Measurements from ENCODE around the gene IL3. TPM values are rescaled to one million over a fixed set of nuclear protein-coding genes. Genes with fewer than 3 reads are reported as not detected.

The IL3 gene
- total RNA-seq, 4 donors from 2014 or later = not detected

GRCh38 chr5:132046880-132047299, 13.6 kb upstream of the IL3 start:
- Histone ChIP-seq H3K27ac (replicated peaks in 1 of 4) (no peak overlapping the region), H3K27me3 (no peaks in the 10 kb centered on the region), H3K36me3 (no peaks in the 10 kb centered on the region), H3K9me3 (no peaks in the 10 kb centered on the region), H3K4me3 (no peak overlapping the region), H3K4me1 (no peaks in the 10 kb centered on the region)
- peak; percentile 90 for DNase-seq (ENCODE audit: extremely low spot score)
- no peak for TF ChIP-seq POLR2AphosphoS5 (IDR thresholded peaks at IDR 0.05)
- WGBS = 73% methylated on average over 7 of the region's 7 CpGs
- intact Hi-C loops (cut with DNase I) = no loop called here

- 53% methylated on average over 4 of the region's 4 CpGs for WGBS
- Histone ChIP-seq H3K4me3 (no peak overlapping the region), H3K9me3 (no peaks in the 10 kb centered on the region), H3K36me3 (no peaks in the 10 kb centered on the region), H3K4me1 (no peaks in the 10 kb centered on the region), H3K27me3 (no peaks in the 10 kb centered on the region), H3K27ac (replicated peaks in 1 of 4) (no peak overlapping the region)
- DNase-seq (ENCODE audit: extremely low spot score) = no peak
- TF ChIP-seq POLR2AphosphoS5 (IDR thresholded peaks at IDR 0.05) (no peak), EP300 (IDR thresholded peaks at IDR 0.05) (no peak)
- intact Hi-C loops (cut with DNase I) = no loop called here
These were observed 11.4 kb upstream of the IL3 start for GRCh38 chr5:132049093-132049492.

- no peak for DNase-seq (ENCODE audit: extremely low spot score)
- H3K4me1 ChIP-seq = no peaks in the 10 kb centered on the region
- no peak for TF ChIP-seq EP300 (IDR thresholded peaks at IDR 0.05)
- no peak for TF ChIP-seq POLR2A (IDR thresholded peaks at IDR 0.05; ENCODE audit: low read depth)
- TF ChIP-seq CTCF (IDR thresholded peaks at IDR 0.05) = no peak
- no peak for TF ChIP-seq POLR2AphosphoS5 (IDR thresholded peaks at IDR 0.05)
- no peaks in the 10 kb centered on the region for H3K36me3 ChIP-seq
- intact Hi-C loops (cut with DNase I) = no loop called here
- H3K27ac ChIP-seq (replicated peaks in 1 of 4) = no peak overlapping the region
- no peaks in the 10 kb centered on the region for H3K27me3 ChIP-seq
- no peaks in the 10 kb centered on the region for H3K9me3 ChIP-seq
- 93% methylated on average over 11 of the region's 12 CpGs for WGBS
- no peak overlapping the region for H3K4me3 ChIP-seq
These were observed 10.9 kb upstream of the IL3 start for GRCh38 chr5:132049559-132049958.

- Histone ChIP-seq H3K36me3 (no peaks in the 10 kb centered on the region), H3K4me3 (no peak overlapping the region), H3K4me1 (no peaks in the 10 kb centered on the region), H3K27ac (replicated peaks in 1 of 4) (no peak overlapping the region), H3K27me3 (no peaks in the 10 kb centered on the region), H3K9me3 (no peaks in the 10 kb centered on the region)
- TF ChIP-seq POLR2A (IDR thresholded peaks at IDR 0.05; ENCODE audit: low read depth) (no peak), POLR2AphosphoS5 (IDR thresholded peaks at IDR 0.05) (no peak), CTCF (IDR thresholded peaks at IDR 0.05) (no peak), EP300 (IDR thresholded peaks at IDR 0.05) (no peak)
- intact Hi-C loops (cut with DNase I) = no loop called here
- WGBS = 66% methylated on average over 2 of the region's 5 CpGs
- DNase-seq (ENCODE audit: extremely low spot score) = peak; percentile 92
These were observed 10.3 kb upstream of the IL3 start for GRCh38 chr5:132050136-132050535.

GRCh38 chr5:132050661-132051552, 9.5 kb upstream of the IL3 start:
- H3K9me3 ChIP-seq = no peaks in the 10 kb centered on the region

More at GRCh38 chr5:132050661-132051552, 9.5 kb upstream of the IL3 start:
- no peak overlapping the region for H3K27ac ChIP-seq (replicated peaks in 1 of 4)
- no peak overlapping the region for H3K4me3 ChIP-seq
- WGBS = 77% methylated on average over 7 of the region's 9 CpGs
- no peaks in the 10 kb centered on the region for H3K27me3 ChIP-seq
- H3K4me1 ChIP-seq = no peaks in the 10 kb centered on the region
- peak; percentile 86 for DNase-seq (ENCODE audit: extremely low spot score)
- no peaks in the 10 kb centered on the region for H3K36me3 ChIP-seq
- TF ChIP-seq CTCF (IDR thresholded peaks at IDR 0.05) = no peak
- intact Hi-C loops (cut with DNase I) = no loop called here
